OCI-LY7 (cell line): Measurements from ENCODE around the gene SYT13. TPM values are rescaled to one million over a fixed set of nuclear protein-coding genes. Genes with fewer than 3 reads are reported as not detected.
"Not testable (repeated sequence)": the region's sequence is repeated elsewhere in the genome, so short reads cannot be mapped to it uniquely, and the experiment has no call there.

ENCODE experiments used
- BruUV-seq: library from RNA; stranded (reverse); fragments of 400-500 nt; replicated peaks from 2 replicates; lab custom pipeline; 2021; lab: Mats Ljungman, UMichigan
- CTCF ChIA-PET: fragments of 300-600 bp; sonication (Branson Sonifier 250); formaldehyde crosslinking; loops from one replicate; lab custom pipeline; 2022; ENCODE audit warnings: antibody characterized with exemption; ENCODE audit not compliant: unreplicated experiment; lab: Charles Lee
- POLR2A ChIA-PET: fragments of 300-600 bp; sonication (Branson Sonifier 250); formaldehyde crosslinking; loops from one replicate; lab custom pipeline; 2022; ENCODE audit warnings: antibody characterized with exemption; lab: Charles Lee
- DNase-seq: peaks from one replicate; pipeline ENCODE4 v3.0.0-alpha.2; 2015; ENCODE audit warnings: low spot score
- H2AFZ ChIP-seq: fragments of 200-600 bp; sonication (generic), shearing (Covaris generic); 2 replicates; pipeline ENCODE4 v1.6.1; 2014; ENCODE audit warnings: mild to moderate bottlenecking, antibody characterized with exemption, low read length, moderate library complexity
- H3K27ac ChIP-seq: fragments of 200-600 bp; sonication (generic); 2 replicates; pipeline ENCODE4 v1.5.1; 2014; ENCODE audit warnings: mixed run types, low read depth, mild to moderate bottlenecking, moderate library complexity, low read length, inconsistent platforms; ENCODE audit not compliant: poor library complexity, severe bottlenecking
- H3K36me3 ChIP-seq: fragments of 200-600 bp; sonication (generic); 2 replicates; pipeline ENCODE4 v1.6.1; 2014; ENCODE audit warnings: mild to moderate bottlenecking, antibody characterized with exemption, low read length, moderate library complexity, mixed read lengths; ENCODE audit not compliant: insufficient read depth
- H3K4me1 ChIP-seq: fragments of 200-600 bp; sonication (generic); 2 replicates; pipeline ENCODE4 v1.5.1; 2014; ENCODE audit warnings: mild to moderate bottlenecking, low read length; ENCODE audit not compliant: insufficient read depth, poor library complexity, severe bottlenecking
- H3K4me2 ChIP-seq: fragments of 200-600 bp; sonication (generic); 2 replicates; pipeline ENCODE4 v1.6.1; 2014; ENCODE audit warnings: mild to moderate bottlenecking, low read length
- H3K4me3 ChIP-seq: fragments of 200-600 bp; sonication (generic); 2 replicates; pipeline ENCODE4 v1.5.1; 2014; ENCODE audit warnings: mild to moderate bottlenecking, low read depth, low read length; ENCODE audit not compliant: poor library complexity, severe bottlenecking
- H3K79me2 ChIP-seq: fragments of 200-600 bp; sonication (generic); 2 replicates; pipeline ENCODE4 v1.6.1; 2016; ENCODE audit warnings: low read depth, mild to moderate bottlenecking, low read length, moderate library complexity, mixed read lengths; ENCODE audit not compliant: insufficient read depth
- H3K9me2 ChIP-seq: fragments of 200-600 bp; sonication (generic); 2 replicates; pipeline ENCODE4 v1.6.1; 2016; ENCODE audit warnings: mild to moderate bottlenecking, low read length, mixed read lengths; ENCODE audit not compliant: insufficient read depth
- H3K9me3 ChIP-seq: fragments of 200-600 bp; sonication (generic); 2 replicates; pipeline ENCODE4 v1.6.1; 2014; ENCODE audit warnings: mild to moderate bottlenecking, mixed run types, low read length, mixed read lengths
- H4K20me1 ChIP-seq: fragments of 200-600 bp; sonication (generic); 2 replicates; pipeline ENCODE4 v1.6.1; 2014; ENCODE audit warnings: mild to moderate bottlenecking, antibody characterized with exemption, low read length, moderate library complexity, mixed read lengths; ENCODE audit not compliant: insufficient read depth
- CTCF ChIP-seq: fragments of 200-600 bp; sonication (generic); conservative IDR thresholded peaks from 2 replicates; pipeline ENCODE4 v1.5.1; 2014; ENCODE audit warnings: mild to moderate bottlenecking, antibody characterized with exemption, low read length, moderate library complexity, mixed read lengths
- EZH2phosphoT487 ChIP-seq: fragments of 200-600 bp; sonication (generic); IDR thresholded peaks from 2 replicates; pipeline ENCODE4 v1.6.1; 2018; ENCODE audit warnings: low read depth, borderline replicate concordance, mild to moderate bottlenecking, mixed run types, antibody characterized with exemption, low read length, moderate library complexity, mixed read lengths
- intact Hi-C: fragments of 100-400 bp; cut with micrococcal nuclease; formaldehyde crosslinking; loops from one replicate; pipeline ENCODE4 v1.10.0; 2022; ENCODE audit not compliant: unreplicated experiment
- total RNA-seq, 2 experiments: library from RNA; depleted of rRNA in 1 of 2; stranded (reverse); fragments of >200 nt in 1 of 2; shearing (Covaris generic) in 1 of 2; gene quantifications; 2 replicates each; pipeline ENCODE4 v1.2.3, GENCODE V29; 2014 to 2022

The SYT13 gene
- total RNA-seq, 2 experiments from 2014 or later: not detected

- peak; percentile 12 for DNase-seq
- no peak overlapping the region for H3K27ac ChIP-seq
- ChIA-PET POLR2A (no interaction called here), CTCF (interaction anchor here (0.6 kb wide), 1 partner anchor 338 kb away, joined by 3 read pairs; no protein-coding TSS in a partner anchor)
- H3K9me3 ChIP-seq: no peaks in the 10 kb centered on the region
- intact Hi-C loops: loop anchor here (5.0 kb wide), 1 partner anchor 42 kb away; no protein-coding TSS in a partner anchor
- peaks cover 9% of the 10 kb centered on the region for H3K4me1 ChIP-seq
- H3K36me3 ChIP-seq: no peaks in the 10 kb centered on the region
- H2AFZ ChIP-seq: no peak overlapping the region
- H3K4me3 ChIP-seq: no peak overlapping the region
- no peaks in the 10 kb centered on the region for H3K9me2 ChIP-seq
- H4K20me1 ChIP-seq: no peaks in the 10 kb centered on the region
- peak overlapping the region; percentile 38 for H3K4me2 ChIP-seq
- H3K79me2 ChIP-seq: no peaks in the 10 kb centered on the region
- TF ChIP-seq CTCF: no peak
- TF ChIP-seq EZH2phosphoT487: no peak
- no TSS peak for BruUV-seq
Observed at GRCh38 chr11:45250035-45250718, 36.0 kb downstream of the SYT13 start.

GRCh38 chr11:45249372-45249771 lies 36.8 kb downstream of the SYT13 start:
- H3K79me2 ChIP-seq, POLR2A ChIA-PET, DNase-seq, H3K36me3 ChIP-seq, intact Hi-C loops, H3K4me3 ChIP-seq, H3K9me2 ChIP-seq, H3K4me1 ChIP-seq, H3K27ac ChIP-seq, BruUV-seq, H2AFZ ChIP-seq, H3K4me2 ChIP-seq, CTCF ChIA-PET, H4K20me1 ChIP-seq, H3K9me3 ChIP-seq: not testable (repeated sequence)

GRCh38 chr11:45248501-45249011 lies 37.6 kb downstream of the SYT13 start:
- no peak for TF ChIP-seq EZH2phosphoT487
- TF ChIP-seq CTCF: no peak
- no peaks in the 10 kb centered on the region for H3K9me3 ChIP-seq
- no peak for DNase-seq
- intact Hi-C loops: no loop called here
- H3K4me3 ChIP-seq: no peak overlapping the region
- no peaks in the 10 kb centered on the region for H3K9me2 ChIP-seq
- POLR2A ChIA-PET: no interaction called here
- no peaks in the 10 kb centered on the region for H3K79me2 ChIP-seq
- no TSS peak for BruUV-seq
- peaks cover 9% of the 10 kb centered on the region for H3K4me1 ChIP-seq
- H3K4me2 ChIP-seq: no peak overlapping the region
- no peaks in the 10 kb centered on the region for H3K36me3 ChIP-seq
- H4K20me1 ChIP-seq: no peaks in the 10 kb centered on the region
- no peak overlapping the region for H2AFZ ChIP-seq
- CTCF ChIA-PET: no interaction called here
- H3K27ac ChIP-seq: no peak overlapping the region
